GM12878 (cell line): ENCODE data around the gene PDE7B. TPM values are rescaled to one million over a fixed set of nuclear protein-coding genes. Genes with fewer than 3 reads are reported as not detected.

Experiments
- ATAC-seq: fragments of 200-7000 bp; cut with Tn5 transposase; 3 replicates; pipeline ENCODE4 v1.9.1; 2020; ENCODE audit warnings: mild to moderate bottlenecking, moderate library complexity
- BruUV-seq: library from RNA; stranded (reverse); fragments of 400-500 nt; replicated peaks from 2 replicates; lab custom pipeline; 2021; lab: Mats Ljungman, UMichigan
- CTCF ChIA-PET: fragments of 300-600 bp; sonication (Branson Sonifier 250); formaldehyde crosslinking; extraction: SDS; loops from one replicate; lab custom pipeline; 2021; ENCODE audit warnings: inconsistent platforms; lab: Yijun Ruan, JAX
- POLR2A ChIA-PET: fragments of 350-600 bp; formaldehyde crosslinking; extraction: SDS; loops from one replicate; lab custom pipeline; 2021; ENCODE audit warnings: inconsistent platforms; lab: Charles Lee
- RAD21 ChIA-PET: fragments of 300-600 bp; sonication (Branson Sonifier 250); formaldehyde crosslinking; loops from one replicate; lab custom pipeline; 2023; ENCODE audit warnings: antibody characterized with exemption; ENCODE audit not compliant: unreplicated experiment; lab: Charles Lee
- SMC1A ChIA-PET: fragments of 300-600 bp; sonication (Branson Sonifier 250); formaldehyde crosslinking; loops from one replicate; lab custom pipeline; 2023; ENCODE audit not compliant: unreplicated experiment, uncharacterized antibody; lab: Charles Lee
- DNase-seq: peaks from one replicate; pipeline ENCODE4 v3.0.0-alpha.2; 2011; ENCODE audit warnings: low read depth, low spot score
- FAIRE-seq: peaks from 3 replicates; lab custom pipeline; 2011; peaks lifted over from hg19 to GRCh38; lab: Jason Lieb, UNC
- H2AFZ ChIP-seq: 2 replicates; pipeline ENCODE4 v1.6.0; 2011; ENCODE audit warnings: low read depth, low read length, control low read depth; ENCODE audit not compliant: control insufficient read depth
- H3K27ac ChIP-seq: 2 replicates; pipeline ENCODE4 v1.5.1; 2011; ENCODE audit warnings: control low read depth; ENCODE audit not compliant: control insufficient read depth, insufficient read depth
- H3K27me3 ChIP-seq, 2 experiments: replicated peaks in 1 of 2; 2 replicates each; pipeline versions ENCODE4 v1.6.0 to v1.6.1; 2011; ENCODE audit warnings: low read length in 1 of 2; ENCODE audit not compliant: control insufficient read depth in 2 of 2, insufficient read depth in 2 of 2
- H3K36me3 ChIP-seq, 2 experiments: 2 replicates each; pipeline ENCODE4 v1.5.1; 2011; ENCODE audit warnings: low read length in 1 of 2; ENCODE audit not compliant: control insufficient read depth in 2 of 2, insufficient read depth in 2 of 2
- H3K4me1 ChIP-seq: 2 replicates; pipeline ENCODE4 v1.6.1; 2011; ENCODE audit warnings: mild to moderate bottlenecking, low read length, moderate library complexity, mixed read lengths; ENCODE audit not compliant: control insufficient read depth, insufficient read depth
- H3K4me2 ChIP-seq: 2 replicates; pipeline ENCODE4 v1.6.0; 2011; ENCODE audit warnings: control low read depth; ENCODE audit not compliant: control insufficient read depth, insufficient read depth
- H3K4me3 ChIP-seq: fragments of 200-600 bp; sonication (generic); 2 replicates; pipeline ENCODE4 v1.5.1; 2016
- H3K79me2 ChIP-seq: 2 replicates; pipeline ENCODE4 v1.6.0; 2011; ENCODE audit warnings: low read length; ENCODE audit not compliant: control insufficient read depth, insufficient read depth
- H3K9ac ChIP-seq: 2 replicates; pipeline ENCODE4 v1.8.0; 2011; ENCODE audit warnings: low read length, control low read depth, mixed read lengths; ENCODE audit not compliant: control insufficient read depth, insufficient read depth
- H3K9me3 ChIP-seq: replicated peaks from 3 replicates; pipeline ENCODE4 v1.5.1; 2011; ENCODE audit warnings: mild to moderate bottlenecking, low read length; ENCODE audit not compliant: control insufficient read depth, insufficient read depth
- H4K20me1 ChIP-seq: 2 replicates; pipeline ENCODE4 v1.6.0; 2011; ENCODE audit not compliant: control insufficient read depth, insufficient read depth
- ESRRA ChIP-seq: IDR thresholded peaks from 2 replicates; pipeline ENCODE4 v1.6.1; 2012; ENCODE audit warnings: mild to moderate bottlenecking, low read length, improper control_type of control experiment
- EZH2 ChIP-seq: IDR thresholded peaks from 2 replicates; pipeline ENCODE4 v1.6.1; 2012; ENCODE audit warnings: low read depth, mild to moderate bottlenecking, control low read depth, inconsistent platforms, low read length, borderline replicate concordance; ENCODE audit not compliant: control insufficient read depth
- RAD21 ChIP-seq: IDR thresholded peaks from 2 replicates; pipeline ENCODE4 v1.6.1; 2011; ENCODE audit warnings: mild to moderate bottlenecking, low read depth, low read length, moderate library complexity; ENCODE audit not compliant: insufficient read depth
- TCF3 ChIP-seq: IDR thresholded peaks from 2 replicates; pipeline ENCODE4 v1.6.1; 2012; ENCODE audit warnings: low read depth, mild to moderate bottlenecking, low read length, borderline replicate concordance; ENCODE audit not compliant: insufficient read depth
- TCF7 ChIP-seq: IDR thresholded peaks from 2 replicates; pipeline ENCODE4 v1.6.1; 2014; ENCODE audit warnings: antibody characterized with exemption, borderline replicate concordance
- USF1 ChIP-seq: IDR thresholded peaks from 2 replicates; pipeline ENCODE4 v1.6.1; 2011; ENCODE audit warnings: borderline replicate concordance, low read depth, mild to moderate bottlenecking, moderate library complexity, mixed read lengths, low read length; ENCODE audit not compliant: insufficient read depth; ENCODE audit errors: extremely low read length
- WGBS: methylation state at CpG from one replicate; pipeline ENCODE4 v1.1.6; 2016; ENCODE audit warnings: low lambda C conversion rate; ENCODE audit not compliant: insufficient replicate concordance, insufficient coverage; ENCODE audit errors: missing lambda C conversion rate; 5-methylcytosine and 5-hydroxymethylcytosine counted together
- in situ Hi-C: fragments of 300-500 bp; cut with MboI; formaldehyde crosslinking; loops from 9 replicates; pipeline ENCODE4 v1.14.3; 2018; ENCODE audit warnings: mixed read lengths
- intact Hi-C: fragments of 100-400 bp; cut with micrococcal nuclease; formaldehyde crosslinking; loops from one replicate; pipeline ENCODE4 v1.14.2; 2022; ENCODE audit not compliant: unreplicated experiment
- polyA plus RNA-seq, 11 experiments: library from polyadenylated mRNA; depleted of rRNA in 4 of 11; unstranded in 6 of 11; stranded (reverse) in 5 of 11; fragments of >200 nt; fragmentation: Nextera tagmentation in 4 of 11; fragmentation: Illumina TruSeq in 1 of 11; extraction: Ambion mirVana in 4 of 11; extraction: Trizol in 1 of 11; gene quantifications; 1 replicate in 1 of 11; 2 replicates in 10 of 11; pipeline versions ENCODE4 v1.2.1 to v1.2.3, GENCODE V29; 2011 to 2016; ENCODE audit warnings: inconsistent platforms in 2 of 11, missing spikeins in 2 of 11, low read depth in 1 of 11
- total RNA-seq, 4 experiments: library from RNA; depleted of rRNA in 3 of 4; stranded (reverse); fragments of >200 nt in 3 of 4; fragmentation: Illumina TruSeq in 1 of 4; extraction: Trizol in 1 of 4; gene quantifications; 2 replicates each; pipeline versions ENCODE4 v1.2.1 to v1.2.3, GENCODE V29; 2013 to 2021
- TF ChIP-seq, protein P1 (sequence below): fragments of 450-650 bp; formaldehyde crosslinking; IDR thresholded peaks from 2 replicates; pipeline ENCODE4 v1.4.0; 2022; ENCODE audit warnings: mild to moderate bottlenecking, moderate library complexity

Gene PDE7B
- total and polyA plus RNA-seq, 10 of the 15 experiments (the other 5 are each of a cell fraction or from before 2014, with no cell fraction given) = not detected

DNA sequence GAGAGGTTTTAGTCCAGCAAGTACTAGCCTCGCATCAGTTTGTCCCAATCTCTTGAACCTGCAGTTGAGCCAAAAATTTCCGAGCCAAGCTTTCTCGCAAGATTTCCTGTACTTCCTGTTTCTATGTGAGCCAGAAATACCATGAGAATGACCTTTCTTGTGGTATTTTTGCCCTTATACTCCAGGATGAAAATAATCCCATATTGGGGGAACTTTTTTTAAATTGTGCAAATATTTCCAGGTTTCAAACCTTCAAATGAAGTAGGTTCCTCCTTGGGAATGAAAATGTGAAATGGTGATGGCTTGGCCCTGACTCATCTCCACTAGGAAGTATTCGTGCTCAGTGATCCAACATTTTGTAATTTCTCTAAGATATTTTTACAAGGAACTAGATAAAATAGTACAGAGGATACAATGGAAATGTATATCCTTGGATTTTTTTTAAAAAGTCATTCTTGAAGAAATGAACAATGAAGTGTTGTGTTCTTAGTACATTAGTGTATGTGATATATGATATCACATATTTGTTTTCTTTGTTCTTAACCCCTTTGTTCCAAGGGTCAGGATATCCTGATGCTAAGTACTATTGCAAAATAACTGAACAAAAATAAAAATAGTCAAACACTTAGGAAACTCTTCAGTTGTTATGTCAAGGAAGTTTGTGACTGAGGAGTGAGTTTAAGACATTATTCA is 184.0 kb downstream of the PDE7B start:
- ATAC-seq (no peak), DNase-seq (no peak), FAIRE-seq (no peak)
- Histone ChIP-seq H3K36me3 (no peaks in the 10 kb centered on the region), H3K9ac (no peak overlapping the region), H3K27me3 (no peaks in the 10 kb centered on the region; a peak in 2 of 4 replicates), H2AFZ (no peak overlapping the region), H3K4me3 (no peak overlapping the region), H3K27ac (no peak overlapping the region), H3K9me3 (no peaks in the 10 kb centered on the region), H4K20me1 (no peaks in the 10 kb centered on the region), H3K79me2 (no peaks in the 10 kb centered on the region), H3K4me1 (no peaks in the 10 kb centered on the region), H3K4me2 (no peak overlapping the region)
- in situ Hi-C loops (no loop called here), intact Hi-C loops (loop anchor here (10.0 kb wide), 1 partner anchor 279 kb away; no protein-coding TSS in a partner anchor)
- ChIA-PET CTCF (no interaction called here), SMC1A (no interaction called here), POLR2A (no interaction called here), RAD21 (no interaction called here)
- TF ChIP-seq TCF7 = no peak
- no peak for TF ChIP-seq TCF3
- WGBS = 20% methylated on average over 4 of the region's 4 CpGs
- BruUV-seq = no TSS peak

DNA sequence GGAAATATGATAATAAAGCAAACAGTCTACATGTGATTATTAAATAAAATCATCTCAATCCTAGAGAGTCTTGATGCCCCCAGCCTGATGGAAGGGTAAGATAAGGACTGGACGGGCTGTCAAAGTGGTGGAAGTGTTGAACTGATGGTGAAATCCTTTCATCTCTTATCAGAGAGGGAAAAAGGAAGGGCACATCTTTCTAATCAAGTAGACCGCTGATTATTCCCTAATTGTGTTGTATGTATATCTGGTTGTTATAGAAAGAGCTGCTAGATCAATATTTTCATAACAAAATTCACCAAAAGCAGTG is 184.5 kb downstream of the PDE7B start:
- RAD21 ChIA-PET = no interaction called here
- TF ChIP-seq USF1 (no peak), RAD21 (no peak), EZH2 (no peak), ESRRA (no peak)
- TF ChIP-seq, protein P1, sequence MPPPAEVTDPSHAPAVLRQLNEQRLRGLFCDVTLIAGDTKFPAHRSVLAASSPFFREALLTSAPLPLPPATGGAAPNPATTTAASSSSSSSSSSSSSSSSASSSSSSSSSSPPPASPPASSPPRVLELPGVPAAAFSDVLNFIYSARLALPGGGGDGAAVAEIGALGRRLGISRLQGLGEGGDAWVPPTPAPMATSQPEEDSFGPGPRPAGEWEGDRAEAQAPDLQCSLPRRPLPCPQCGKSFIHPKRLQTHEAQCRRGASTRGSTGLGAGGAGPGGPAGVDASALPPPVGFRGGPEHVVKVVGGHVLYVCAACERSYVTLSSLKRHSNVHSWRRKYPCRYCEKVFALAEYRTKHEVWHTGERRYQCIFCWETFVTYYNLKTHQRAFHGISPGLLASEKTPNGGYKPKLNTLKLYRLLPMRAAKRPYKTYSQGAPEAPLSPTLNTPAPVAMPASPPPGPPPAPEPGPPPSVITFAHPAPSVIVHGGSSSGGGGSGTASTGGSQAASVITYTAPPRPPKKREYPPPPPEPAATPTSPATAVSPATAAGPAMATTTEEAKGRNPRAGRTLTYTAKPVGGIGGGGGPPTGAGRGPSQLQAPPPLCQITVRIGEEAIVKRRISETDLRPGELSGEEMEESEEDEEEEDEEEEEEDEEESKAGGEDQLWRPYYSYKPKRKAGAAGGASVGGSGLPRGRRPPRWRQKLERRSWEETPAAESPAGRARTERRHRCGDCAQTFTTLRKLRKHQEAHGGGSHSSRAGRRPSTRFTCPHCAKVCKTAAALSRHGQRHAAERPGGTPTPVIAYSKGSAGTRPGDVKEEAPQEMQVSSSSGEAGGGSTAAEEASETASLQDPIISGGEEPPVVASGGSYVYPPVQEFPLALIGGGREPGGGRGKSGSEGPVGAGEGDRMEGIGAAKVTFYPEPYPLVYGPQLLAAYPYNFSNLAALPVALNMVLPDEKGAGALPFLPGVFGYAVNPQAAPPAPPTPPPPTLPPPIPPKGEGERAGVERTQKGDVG = no peak
- in situ Hi-C loops (no loop called here), intact Hi-C loops (loop anchor here (10.0 kb wide), 1 partner anchor 279 kb away; no protein-coding TSS in a partner anchor)
- Histone ChIP-seq H3K27me3 (no peaks in the 10 kb centered on the region; a peak in 2 of 4 replicates), H2AFZ (no peak overlapping the region), H3K4me2 (no peak overlapping the region), H3K36me3 (no peaks in the 10 kb centered on the region), H3K79me2 (no peaks in the 10 kb centered on the region), H3K4me3 (no peak overlapping the region), H3K9ac (no peak overlapping the region), H3K27ac (no peak overlapping the region), H4K20me1 (no peaks in the 10 kb centered on the region), H3K9me3 (no peaks in the 10 kb centered on the region), H3K4me1 (no peaks in the 10 kb centered on the region)
- DNase-seq (no peak), FAIRE-seq (no peak), ATAC-seq (no peak)
- SMC1A ChIA-PET = no interaction called here
- CTCF ChIA-PET = no interaction called here
- WGBS = 3% methylated on average over 2 of the region's 2 CpGs
- no TSS peak for BruUV-seq
- POLR2A ChIA-PET = no interaction called here
